Left ventricle myocardium inferior (tissue), 1 donor: ENCODE data around the gene TEX9. TPM values are rescaled to one million over a fixed set of nuclear protein-coding genes. Genes with fewer than 3 reads are reported as not detected.

ENCODE experiments used
- DNase-seq: peaks from one replicate; pipeline ENCODE4 v3.0.0-alpha.2; 2020
- H3K27ac ChIP-seq: fragments of 200-600 bp; replicated peaks from 2 replicates; pipeline ENCODE4 v1.8.0; 2021
- H3K27me3 ChIP-seq: fragments of 200-600 bp; 2 replicates; pipeline ENCODE4 v1.8.0; 2021; ENCODE audit warnings: low read depth
- H3K36me3 ChIP-seq: fragments of 200-600 bp; 2 replicates; pipeline ENCODE4 v1.8.0; 2021
- H3K4me1 ChIP-seq: fragments of 200-600 bp; 2 replicates; pipeline ENCODE4 v1.8.0; 2021
- H3K4me3 ChIP-seq: fragments of 200-600 bp; 2 replicates; pipeline ENCODE4 v1.8.0; 2021; ENCODE audit warnings: mild to moderate bottlenecking, moderate library complexity
- H3K9me3 ChIP-seq: fragments of 200-600 bp; replicated peaks from 2 replicates; pipeline ENCODE4 v1.8.0; 2021
- intact Hi-C: fragments of 100-400 bp; cut with micrococcal nuclease; formaldehyde crosslinking; loops from one replicate; pipeline ENCODE4 v1.11.0; 2022
- total RNA-seq: library from RNA; stranded (reverse); fragmentation: NEBNext Ultra II Directional; extraction: Animal tissue kit (Norgen Biotek cat#: 25700); gene quantifications from one replicate; pipeline ENCODE4 v1.2.1, GENCODE V29; 2021
- TF ChIP-seq, protein P1 (sequence below): fragments of 200-600 bp; IDR thresholded peaks from 2 replicates; pipeline ENCODE4 v1.8.0; 2021; ENCODE audit warnings: antibody characterized with exemption, mild to moderate bottlenecking, borderline replicate concordance
- donor health status: DM: no; HTN: yes; CAD: no; lungs with severe emphysema.

The TEX9 gene
- total RNA-seq, 1 donor from 2014 or later, result 0.77 TPM

GRCh38 chr15:56351957-56352506 lies 13.2 kb upstream of the TEX9 start:
- Histone ChIP-seq H3K27me3 (no peaks in the 10 kb centered on the region), H3K4me1 (no peaks in the 10 kb centered on the region), H3K36me3 (no peaks in the 10 kb centered on the region), H3K9me3 (no peaks in the 10 kb centered on the region), H3K4me3 (no peak overlapping the region), H3K27ac (no peak overlapping the region)
- no peak for DNase-seq
- intact Hi-C loops, result no loop called here
- TF ChIP-seq, protein P1, sequence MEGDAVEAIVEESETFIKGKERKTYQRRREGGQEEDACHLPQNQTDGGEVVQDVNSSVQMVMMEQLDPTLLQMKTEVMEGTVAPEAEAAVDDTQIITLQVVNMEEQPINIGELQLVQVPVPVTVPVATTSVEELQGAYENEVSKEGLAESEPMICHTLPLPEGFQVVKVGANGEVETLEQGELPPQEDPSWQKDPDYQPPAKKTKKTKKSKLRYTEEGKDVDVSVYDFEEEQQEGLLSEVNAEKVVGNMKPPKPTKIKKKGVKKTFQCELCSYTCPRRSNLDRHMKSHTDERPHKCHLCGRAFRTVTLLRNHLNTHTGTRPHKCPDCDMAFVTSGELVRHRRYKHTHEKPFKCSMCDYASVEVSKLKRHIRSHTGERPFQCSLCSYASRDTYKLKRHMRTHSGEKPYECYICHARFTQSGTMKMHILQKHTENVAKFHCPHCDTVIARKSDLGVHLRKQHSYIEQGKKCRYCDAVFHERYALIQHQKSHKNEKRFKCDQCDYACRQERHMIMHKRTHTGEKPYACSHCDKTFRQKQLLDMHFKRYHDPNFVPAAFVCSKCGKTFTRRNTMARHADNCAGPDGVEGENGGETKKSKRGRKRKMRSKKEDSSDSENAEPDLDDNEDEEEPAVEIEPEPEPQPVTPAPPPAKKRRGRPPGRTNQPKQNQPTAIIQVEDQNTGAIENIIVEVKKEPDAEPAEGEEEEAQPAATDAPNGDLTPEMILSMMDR, result no peak

GRCh38 chr15:56353119-56353518 lies 12.1 kb upstream of the TEX9 start:
- Histone ChIP-seq H3K9me3 (no peaks in the 10 kb centered on the region), H3K27me3 (no peaks in the 10 kb centered on the region), H3K27ac (no peak overlapping the region), H3K4me1 (no peaks in the 10 kb centered on the region), H3K4me3 (no peak overlapping the region), H3K36me3 (no peaks in the 10 kb centered on the region)
- TF ChIP-seq, protein P1, result no peak
- DNase-seq, result no peak
- intact Hi-C loops, result no loop called here

DNA sequence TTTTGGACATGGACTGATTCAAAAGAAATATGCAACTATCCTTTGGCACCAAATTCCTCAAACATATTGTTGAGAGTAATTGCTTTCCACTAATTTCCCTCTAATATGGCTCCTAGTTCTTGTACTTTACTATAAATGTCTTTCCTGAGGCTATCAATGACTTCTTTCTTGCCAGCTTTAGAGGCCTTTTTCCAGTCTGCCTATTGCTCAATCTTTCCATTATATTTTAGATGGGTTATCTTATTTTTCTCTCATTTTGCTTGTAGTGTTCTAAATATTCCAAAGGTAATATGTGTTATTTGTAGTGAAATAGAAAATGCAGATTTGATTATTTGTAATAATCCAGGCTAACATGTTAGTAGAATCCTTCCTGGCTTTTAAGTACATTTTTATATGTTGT lies 11.5 kb upstream of the TEX9 start:
- no peak overlapping the region for H3K27ac ChIP-seq
- intact Hi-C loops, result no loop called here
- no peaks in the 10 kb centered on the region for H3K9me3 ChIP-seq
- no peaks in the 10 kb centered on the region for H3K36me3 ChIP-seq
- DNase-seq, result no peak
- H3K27me3 ChIP-seq, result no peaks in the 10 kb centered on the region
- H3K4me3 ChIP-seq, result no peak overlapping the region
- TF ChIP-seq, protein P1, result no peak
- no peaks in the 10 kb centered on the region for H3K4me1 ChIP-seq

GRCh38 chr15:56356616-56357015 lies 8.6 kb upstream of the TEX9 start:
- Histone ChIP-seq H3K4me1 (no peaks in the 10 kb centered on the region), H3K9me3 (peaks cover 3% of the 10 kb centered on the region), H3K4me3 (no peak overlapping the region), H3K36me3 (no peaks in the 10 kb centered on the region), H3K27me3 (no peaks in the 10 kb centered on the region), H3K27ac (no peak overlapping the region)
- TF ChIP-seq, protein P1, result no peak
- DNase-seq, result no peak
- intact Hi-C loops, result no loop called here

DNA sequence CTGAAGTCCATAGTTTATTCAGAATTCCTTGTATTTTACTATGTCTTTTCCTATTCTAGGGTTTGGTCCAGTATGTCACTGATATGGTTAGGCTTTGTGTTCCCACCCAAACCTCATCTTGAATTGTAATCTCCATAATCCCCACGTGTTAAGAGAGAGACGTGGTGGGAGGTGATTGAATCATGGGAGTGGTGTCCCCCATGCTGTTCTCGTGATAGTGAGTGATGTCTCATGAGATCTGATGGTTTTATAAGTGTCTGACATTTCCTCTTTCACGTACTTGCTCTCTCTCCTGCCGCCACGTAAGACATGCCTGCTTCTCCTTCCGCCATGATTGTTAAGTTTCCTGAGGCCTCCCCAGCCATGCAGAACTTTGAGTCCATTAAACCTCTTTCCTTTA lies 6.6 kb upstream of the TEX9 start:
- H3K27me3 ChIP-seq, result no peaks in the 10 kb centered on the region
- intact Hi-C loops, result no loop called here

More for the DNA sequence above, 6.6 kb upstream of the TEX9 start:
- DNase-seq, result no peak
- TF ChIP-seq, protein P1, result no peak
- H3K27ac ChIP-seq, result no peak overlapping the region
- H3K4me3 ChIP-seq, result no peak overlapping the region
- H3K4me1 ChIP-seq, result no peaks in the 10 kb centered on the region
- H3K9me3 ChIP-seq, result peaks cover 15% of the 10 kb centered on the region
- H3K36me3 ChIP-seq, result no peaks in the 10 kb centered on the region
